Measurements from ENCODE around the gene CNOT10.

DNA sequence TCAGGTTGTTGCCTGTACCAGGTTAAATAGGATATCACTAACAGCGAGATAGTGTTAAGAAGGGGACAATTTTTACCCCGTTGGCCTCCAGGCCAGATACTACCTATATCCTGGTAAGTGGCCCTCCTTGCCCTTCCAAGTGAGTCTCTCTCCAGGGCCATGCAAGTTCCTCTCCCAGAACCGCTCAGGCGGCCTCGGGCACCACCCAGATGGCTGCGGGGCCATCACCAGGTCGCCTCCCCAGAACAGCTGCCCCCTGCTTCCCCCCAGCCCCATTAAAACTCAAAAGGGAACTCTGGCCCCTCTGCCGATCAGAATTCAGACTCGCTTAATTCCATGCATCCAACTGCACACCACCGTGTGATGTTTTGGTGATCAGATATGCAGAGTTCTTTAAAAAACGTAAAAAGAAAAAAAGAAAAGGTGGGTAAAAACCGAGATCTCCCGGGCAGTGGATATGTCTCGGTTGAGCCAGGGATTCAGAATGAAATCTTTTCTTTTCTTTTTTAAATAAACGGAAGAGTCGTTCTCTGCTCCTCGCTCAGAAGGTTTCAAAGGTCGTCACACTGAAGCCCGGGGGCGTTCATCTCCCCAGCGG, 131.0 kb downstream of the CNOT10 start:
- TF ChIP-seq EZH2 (IDR thresholded peaks at IDR 0.05; ENCODE audit: low read length, unreplicated experiment), result no peak
- TF ChIP-seq, protein P1, sequence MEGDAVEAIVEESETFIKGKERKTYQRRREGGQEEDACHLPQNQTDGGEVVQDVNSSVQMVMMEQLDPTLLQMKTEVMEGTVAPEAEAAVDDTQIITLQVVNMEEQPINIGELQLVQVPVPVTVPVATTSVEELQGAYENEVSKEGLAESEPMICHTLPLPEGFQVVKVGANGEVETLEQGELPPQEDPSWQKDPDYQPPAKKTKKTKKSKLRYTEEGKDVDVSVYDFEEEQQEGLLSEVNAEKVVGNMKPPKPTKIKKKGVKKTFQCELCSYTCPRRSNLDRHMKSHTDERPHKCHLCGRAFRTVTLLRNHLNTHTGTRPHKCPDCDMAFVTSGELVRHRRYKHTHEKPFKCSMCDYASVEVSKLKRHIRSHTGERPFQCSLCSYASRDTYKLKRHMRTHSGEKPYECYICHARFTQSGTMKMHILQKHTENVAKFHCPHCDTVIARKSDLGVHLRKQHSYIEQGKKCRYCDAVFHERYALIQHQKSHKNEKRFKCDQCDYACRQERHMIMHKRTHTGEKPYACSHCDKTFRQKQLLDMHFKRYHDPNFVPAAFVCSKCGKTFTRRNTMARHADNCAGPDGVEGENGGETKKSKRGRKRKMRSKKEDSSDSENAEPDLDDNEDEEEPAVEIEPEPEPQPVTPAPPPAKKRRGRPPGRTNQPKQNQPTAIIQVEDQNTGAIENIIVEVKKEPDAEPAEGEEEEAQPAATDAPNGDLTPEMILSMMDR (conservative IDR thresholded peaks at IDR 0.05; ENCODE audit: low read depth, low read length), result no peak
- no peak for TF ChIP-seq EZH2phosphoT487 (IDR thresholded peaks at IDR 0.05; ENCODE audit: borderline replicate concordance, low read length)
